GM18867 (cell line): ENCODE measurements around the gene PSMD9.
"Not testable (repeated sequence)": the region's sequence is repeated elsewhere in the genome, so short reads cannot be mapped to it uniquely, and the experiment has no call there.

ENCODE experiments used
- ATAC-seq: cut with Tn5 transposase; IDR thresholded peaks from one replicate; pipeline ENCODE4 v1.9.1; 2021; ENCODE audit warnings: mild to moderate bottlenecking, moderate library complexity; ENCODE audit not compliant: unreplicated experiment

PSMD9 gene

GRCh38 chr12:121872546-121873215, 15.9 kb upstream of the PSMD9 start:
- ATAC-seq = no peak

GRCh38 chr12:121873216-121873569, 15.4 kb upstream of the PSMD9 start:
- ATAC-seq = no peak

GRCh38 chr12:121874071-121874470, 14.5 kb upstream of the PSMD9 start:
- no peak for ATAC-seq

- no peak for ATAC-seq
These were observed 13.0 kb upstream of the PSMD9 start for GRCh38 chr12:121875582-121875981.

- ATAC-seq = not testable (repeated sequence)
These were observed 12.5 kb upstream of the PSMD9 start for GRCh38 chr12:121876080-121876447.

GRCh38 chr12:121883315-121883660, 5.3 kb upstream of the PSMD9 start:
- ATAC-seq = no peak

- ATAC-seq = not testable (repeated sequence)
These were observed 3.5 kb upstream of the PSMD9 start for GRCh38 chr12:121885129-121885528.

GRCh38 chr12:121888083-121888477, 510 bp upstream of the PSMD9 start:
- ATAC-seq = no peak

GRCh38 chr12:121889274-121889624, 659 bp downstream of the PSMD9 start:
- ATAC-seq = no peak

GRCh38 chr12:121889661-121890060, 1.1 kb downstream of the PSMD9 start:
- ATAC-seq = not testable (repeated sequence)

- no peak for ATAC-seq
These were observed 4.3 kb downstream of the PSMD9 start for GRCh38 chr12:121892673-121893561.

- ATAC-seq = no peak
These were observed 5.4 kb downstream of the PSMD9 start for GRCh38 chr12:121893961-121894460.

- ATAC-seq = no peak
These were observed 6.0 kb downstream of the PSMD9 start for GRCh38 chr12:121894633-121895032.

- ATAC-seq = no peak
These were observed 9.7 kb downstream of the PSMD9 start for GRCh38 chr12:121898287-121898686.

- ATAC-seq = no peak
These were observed 11.0 kb downstream of the PSMD9 start for GRCh38 chr12:121899590-121899989.

- no peak for ATAC-seq
These were observed 14.6 kb downstream of the PSMD9 start for GRCh38 chr12:121903202-121903601.

- ATAC-seq = no peak
These were observed 17.2 kb downstream of the PSMD9 start for GRCh38 chr12:121905746-121906145.

GRCh38 chr12:121908702-121909101, 20.1 kb downstream of the PSMD9 start:
- no peak for ATAC-seq

- ATAC-seq = no peak
These were observed 23.4 kb downstream of the PSMD9 start for GRCh38 chr12:121911824-121912585.

GRCh38 chr12:121915841-121916321, 27.3 kb downstream of the PSMD9 start:
- ATAC-seq = no peak

GRCh38 chr12:121916719-121917118, 28.1 kb downstream of the PSMD9 start:
- ATAC-seq = no peak
